GM20000 (cell line): Measurements from ENCODE around the gene FBLN1.

Experiments used
- DNase-seq: peaks from one replicate; pipeline ENCODE4 v3.0.0; 2012; ENCODE audit warnings: low spot score
- TF ChIP-seq, protein P1 (sequence below): IDR thresholded peaks from 2 replicates; pipeline ENCODE4 v1.5.1; 2012; ENCODE audit warnings: mild to moderate bottlenecking, control low read depth; ENCODE audit errors: extremely low read depth, missing control alignments

The FBLN1 gene

GRCh38 chr22:45524966-45525365 lies 22.3 kb downstream of the FBLN1 start:
- DNase-seq = no peak
- TF ChIP-seq, protein P1, sequence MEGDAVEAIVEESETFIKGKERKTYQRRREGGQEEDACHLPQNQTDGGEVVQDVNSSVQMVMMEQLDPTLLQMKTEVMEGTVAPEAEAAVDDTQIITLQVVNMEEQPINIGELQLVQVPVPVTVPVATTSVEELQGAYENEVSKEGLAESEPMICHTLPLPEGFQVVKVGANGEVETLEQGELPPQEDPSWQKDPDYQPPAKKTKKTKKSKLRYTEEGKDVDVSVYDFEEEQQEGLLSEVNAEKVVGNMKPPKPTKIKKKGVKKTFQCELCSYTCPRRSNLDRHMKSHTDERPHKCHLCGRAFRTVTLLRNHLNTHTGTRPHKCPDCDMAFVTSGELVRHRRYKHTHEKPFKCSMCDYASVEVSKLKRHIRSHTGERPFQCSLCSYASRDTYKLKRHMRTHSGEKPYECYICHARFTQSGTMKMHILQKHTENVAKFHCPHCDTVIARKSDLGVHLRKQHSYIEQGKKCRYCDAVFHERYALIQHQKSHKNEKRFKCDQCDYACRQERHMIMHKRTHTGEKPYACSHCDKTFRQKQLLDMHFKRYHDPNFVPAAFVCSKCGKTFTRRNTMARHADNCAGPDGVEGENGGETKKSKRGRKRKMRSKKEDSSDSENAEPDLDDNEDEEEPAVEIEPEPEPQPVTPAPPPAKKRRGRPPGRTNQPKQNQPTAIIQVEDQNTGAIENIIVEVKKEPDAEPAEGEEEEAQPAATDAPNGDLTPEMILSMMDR = no peak

- no peak for DNase-seq
- TF ChIP-seq, protein P1 = no peak
Measured at GRCh38 chr22:45525480-45525879, 22.8 kb downstream of the FBLN1 start.

GRCh38 chr22:45526281-45526680 lies 23.6 kb downstream of the FBLN1 start:
- TF ChIP-seq, protein P1 = no peak

GRCh38 chr22:45526768-45527360 lies 24.2 kb downstream of the FBLN1 start:
- TF ChIP-seq, protein P1 = no peak
- no peak for DNase-seq

More at GRCh38 chr22:45526281-45526680, 23.6 kb downstream of the FBLN1 start:
- DNase-seq = no peak

- no peak for DNase-seq
- TF ChIP-seq, protein P1 = no peak
Measured at GRCh38 chr22:45527456-45527855, 24.8 kb downstream of the FBLN1 start.

GRCh38 chr22:45528046-45528445 lies 25.4 kb downstream of the FBLN1 start:
- TF ChIP-seq, protein P1 = no peak
- DNase-seq = no peak

GRCh38 chr22:45529105-45529504 lies 26.4 kb downstream of the FBLN1 start:
- DNase-seq = no peak
- TF ChIP-seq, protein P1 = no peak
